Measurements from ENCODE around the gene GPR155. TPM values are rescaled to one million over a fixed set of nuclear protein-coding genes. Genes with fewer than 3 reads are reported as not detected.

Gene GPR155
- total RNA-seq, 1 experiment from 2014 or later, result 0.79 TPM

DNA sequence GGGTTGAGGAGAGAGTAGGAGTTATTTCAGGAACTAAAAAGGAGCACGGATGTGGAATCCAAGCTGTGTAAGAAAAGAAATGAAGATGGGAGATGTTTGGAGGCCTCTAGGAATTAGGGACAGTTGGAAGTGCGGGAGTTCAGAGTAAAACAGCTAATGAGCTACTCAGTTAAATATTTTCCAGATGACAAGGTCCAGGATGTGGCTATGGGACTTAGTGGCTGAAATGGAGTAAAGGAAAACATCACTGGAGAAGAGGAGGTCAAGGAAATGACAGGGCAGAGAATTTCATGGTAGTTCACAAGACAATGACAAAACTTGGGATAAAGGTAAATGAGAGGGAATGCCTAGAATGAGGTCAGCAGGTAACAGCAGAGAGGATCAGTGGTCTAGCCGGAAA lies 13.0 kb downstream of the GPR155 start:
- Histone ChIP-seq H3K9me3 (ENCODE audit: insufficient read depth, low read depth) (no peaks in the 10 kb centered on the region), H3K27ac (no peak overlapping the region), H4K20me1 (ENCODE audit: insufficient read depth) (no peaks in the 10 kb centered on the region), H3K36me3 (ENCODE audit: low read depth) (no peaks in the 10 kb centered on the region), H2AFZ (no peak overlapping the region), H3K4me3 (no peak overlapping the region), H3F3A (ENCODE audit: insufficient read depth, low read depth) (no peaks in the 10 kb centered on the region), H3K9me2 (ENCODE audit: insufficient read depth) (no peaks in the 10 kb centered on the region), H3K79me2 (ENCODE audit: low read depth) (no peaks in the 10 kb centered on the region), H3K27me3 (ENCODE audit: insufficient read depth, low read depth) (no peaks in the 10 kb centered on the region), H3K4me2 (no peak overlapping the region), H3K4me1 (replicated peaks; ENCODE audit: insufficient read depth) (no peaks in the 10 kb centered on the region)
- no TSS peak for BruUV-seq (replicated peaks)
- intact Hi-C loops (cut with micrococcal nuclease; ENCODE audit: unreplicated experiment), result no loop called here
- POLR2A ChIA-PET (ENCODE audit: unreplicated experiment), result no interaction called here
- TF ChIP-seq EZH2 (IDR thresholded peaks at IDR 0.05; ENCODE audit: low read depth), result no peak
- TF ChIP-seq, protein P1, sequence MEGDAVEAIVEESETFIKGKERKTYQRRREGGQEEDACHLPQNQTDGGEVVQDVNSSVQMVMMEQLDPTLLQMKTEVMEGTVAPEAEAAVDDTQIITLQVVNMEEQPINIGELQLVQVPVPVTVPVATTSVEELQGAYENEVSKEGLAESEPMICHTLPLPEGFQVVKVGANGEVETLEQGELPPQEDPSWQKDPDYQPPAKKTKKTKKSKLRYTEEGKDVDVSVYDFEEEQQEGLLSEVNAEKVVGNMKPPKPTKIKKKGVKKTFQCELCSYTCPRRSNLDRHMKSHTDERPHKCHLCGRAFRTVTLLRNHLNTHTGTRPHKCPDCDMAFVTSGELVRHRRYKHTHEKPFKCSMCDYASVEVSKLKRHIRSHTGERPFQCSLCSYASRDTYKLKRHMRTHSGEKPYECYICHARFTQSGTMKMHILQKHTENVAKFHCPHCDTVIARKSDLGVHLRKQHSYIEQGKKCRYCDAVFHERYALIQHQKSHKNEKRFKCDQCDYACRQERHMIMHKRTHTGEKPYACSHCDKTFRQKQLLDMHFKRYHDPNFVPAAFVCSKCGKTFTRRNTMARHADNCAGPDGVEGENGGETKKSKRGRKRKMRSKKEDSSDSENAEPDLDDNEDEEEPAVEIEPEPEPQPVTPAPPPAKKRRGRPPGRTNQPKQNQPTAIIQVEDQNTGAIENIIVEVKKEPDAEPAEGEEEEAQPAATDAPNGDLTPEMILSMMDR (conservative IDR thresholded peaks at IDR 0.05), result no peak
- DNase-seq, result no peak
- CTCF ChIA-PET, result interaction anchor here (0.6 to 1.0 kb wide), 2 partner anchors 12 to 73 kb away, joined by 3 to 4 read pairs; no protein-coding TSS in a partner anchor

DNA sequence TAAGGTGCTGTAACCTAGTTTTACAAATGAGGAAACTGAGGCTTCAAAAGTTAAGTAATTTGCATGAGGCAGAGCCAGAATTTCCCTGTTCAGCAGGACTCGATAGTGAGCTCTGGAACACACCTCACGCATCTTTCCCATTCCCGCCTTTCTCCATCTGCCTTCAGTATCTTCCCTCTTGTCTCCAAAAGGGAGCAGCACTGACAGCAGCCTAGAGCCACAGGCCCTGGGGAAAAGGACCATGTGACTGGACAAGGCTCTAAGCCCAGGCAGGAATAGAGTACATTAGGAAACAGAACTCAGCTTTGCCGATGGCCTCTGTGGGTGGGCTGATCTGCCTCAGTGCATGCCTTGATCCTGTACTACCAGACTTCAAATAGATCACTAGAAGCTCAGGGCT lies 21.5 kb downstream of the GPR155 start:
- Histone ChIP-seq H3K27me3 (ENCODE audit: insufficient read depth, low read depth) (no peaks in the 10 kb centered on the region), H3K9me2 (ENCODE audit: insufficient read depth) (no peaks in the 10 kb centered on the region), H3K4me3 (no peak overlapping the region), H3K4me1 (replicated peaks; ENCODE audit: insufficient read depth) (no peaks in the 10 kb centered on the region), H3K4me2 (no peak overlapping the region), H3F3A (ENCODE audit: insufficient read depth, low read depth) (no peaks in the 10 kb centered on the region), H4K20me1 (ENCODE audit: insufficient read depth) (no peaks in the 10 kb centered on the region), H3K27ac (no peak overlapping the region), H3K9me3 (ENCODE audit: insufficient read depth, low read depth) (no peaks in the 10 kb centered on the region), H3K36me3 (ENCODE audit: low read depth) (no peaks in the 10 kb centered on the region), H2AFZ (no peak overlapping the region), H3K79me2 (ENCODE audit: low read depth) (no peaks in the 10 kb centered on the region)
- ChIA-PET POLR2A (ENCODE audit: unreplicated experiment) (no interaction called here), CTCF (interaction anchor here (0.5 to 1.8 kb wide), 2 partner anchors 82 to 209 kb away, joined by 3 to 7 read pairs; no protein-coding TSS in a partner anchor)
- no peak for DNase-seq
- BruUV-seq (replicated peaks), result no TSS peak
- intact Hi-C loops (cut with micrococcal nuclease; ENCODE audit: unreplicated experiment), result loop anchor here (10.0 kb wide), 1 partner anchor 1629 kb away; the partner anchor contains the start of genes HOXD12 and HOXD13
- no peak for TF ChIP-seq EZH2 (IDR thresholded peaks at IDR 0.05; ENCODE audit: low read depth)
- TF ChIP-seq, protein P1 (conservative IDR thresholded peaks at IDR 0.05), result no peak

DNA sequence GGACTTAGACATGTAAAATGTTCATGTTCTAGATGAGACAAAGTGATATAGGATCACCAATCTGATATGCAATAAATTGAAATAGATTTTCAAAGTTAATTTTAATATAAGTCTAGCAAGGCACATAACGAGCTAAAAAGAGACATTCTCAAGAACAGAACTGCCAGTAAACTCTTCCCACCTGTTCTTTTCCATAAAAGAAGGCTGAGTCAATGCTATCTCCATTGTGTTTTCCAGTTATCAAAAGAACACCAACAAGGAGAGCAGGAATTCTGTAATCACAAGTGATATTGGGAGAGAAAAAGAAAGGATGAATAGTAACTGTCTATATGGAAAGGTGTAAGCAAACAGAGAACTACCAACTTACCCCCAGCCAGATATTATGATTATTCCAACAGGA lies 25.6 kb downstream of the GPR155 start:
- POLR2A ChIA-PET (ENCODE audit: unreplicated experiment), result interaction anchor here (0.6 kb wide), 1 partner anchor 657 kb away, joined by 6 read pairs; no protein-coding TSS in a partner anchor
- Histone ChIP-seq H3K79me2 (ENCODE audit: low read depth) (no peaks in the 10 kb centered on the region), H4K20me1 (ENCODE audit: insufficient read depth) (no peaks in the 10 kb centered on the region), H3K27ac (no peak overlapping the region), H3K4me3 (no peak overlapping the region), H3K9me3 (ENCODE audit: insufficient read depth, low read depth) (no peaks in the 10 kb centered on the region), H3K27me3 (ENCODE audit: insufficient read depth, low read depth) (no peaks in the 10 kb centered on the region), H3K4me1 (replicated peaks; ENCODE audit: insufficient read depth) (no peaks in the 10 kb centered on the region), H2AFZ (no peak overlapping the region), H3F3A (ENCODE audit: insufficient read depth, low read depth) (no peaks in the 10 kb centered on the region), H3K36me3 (ENCODE audit: low read depth) (no peaks in the 10 kb centered on the region), H3K9me2 (ENCODE audit: insufficient read depth) (no peaks in the 10 kb centered on the region), H3K4me2 (no peak overlapping the region)
- CTCF ChIA-PET, result interaction anchor here (0.6 to 3.4 kb wide), 2 partner anchors 12 to 86 kb away, joined by 4 to 89 read pairs; no protein-coding TSS in a partner anchor
- DNase-seq, result no peak
- intact Hi-C loops (cut with micrococcal nuclease; ENCODE audit: unreplicated experiment), result loop anchor here (10.0 kb wide), 1 partner anchor 1634 kb away; the partner anchor contains the start of genes HOXD12 and HOXD13
- BruUV-seq (replicated peaks), result no TSS peak
- TF ChIP-seq EZH2 (IDR thresholded peaks at IDR 0.05; ENCODE audit: low read depth), result no peak
- TF ChIP-seq, protein P1 (conservative IDR thresholded peaks at IDR 0.05), result no peak

Measured in PC-9 (cell line).